HG03103 (cell line): ENCODE results near the gene TCF15.

Experiments used
- ATAC-seq: cut with Tn5 transposase; IDR thresholded peaks from one replicate; pipeline ENCODE4 v1.9.1; 2021; ENCODE audit warnings: low read depth; ENCODE audit not compliant: unreplicated experiment

TCF15 gene

DNA sequence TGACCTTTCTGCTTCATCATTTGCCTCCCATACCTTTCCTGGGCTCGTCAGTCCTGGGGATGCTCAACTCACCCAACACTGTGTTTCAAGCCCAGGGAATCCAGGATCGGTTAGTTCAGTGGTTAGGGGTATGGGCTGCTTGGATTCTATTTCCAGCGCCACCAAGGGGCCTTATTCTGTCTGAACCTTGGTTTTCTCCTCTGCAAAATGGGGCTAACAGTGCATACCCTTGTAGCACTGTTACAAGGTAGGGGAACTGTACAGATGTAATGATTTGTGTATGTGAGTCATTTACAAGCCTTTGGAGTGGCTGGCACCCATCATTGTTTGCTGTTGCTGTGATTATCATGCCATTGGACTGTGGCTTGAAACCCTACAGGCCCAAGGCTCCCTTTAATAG lies 52.0 kb downstream of the TCF15 start:
- no peak for ATAC-seq

DNA sequence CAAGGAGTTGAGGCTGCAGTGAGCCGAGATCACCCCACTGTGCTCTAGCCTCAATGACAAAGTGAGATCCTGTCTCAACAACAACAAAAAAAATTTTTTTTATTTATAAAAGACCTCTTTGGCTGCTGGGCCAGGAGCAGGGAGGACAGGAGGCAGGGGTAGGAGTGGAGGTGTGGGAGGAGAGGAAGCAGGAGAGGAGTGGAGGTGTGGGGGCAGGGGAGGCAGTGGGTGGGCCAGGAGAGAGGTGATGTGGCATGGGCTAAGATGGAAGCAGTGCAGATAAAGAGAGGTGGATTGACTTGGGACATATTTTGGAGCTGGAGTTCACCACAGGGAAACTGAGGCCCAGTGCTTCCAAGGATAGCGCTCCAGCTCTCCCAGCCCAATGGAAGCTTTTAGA lies 53.1 kb downstream of the TCF15 start:
- ATAC-seq: no peak

DNA sequence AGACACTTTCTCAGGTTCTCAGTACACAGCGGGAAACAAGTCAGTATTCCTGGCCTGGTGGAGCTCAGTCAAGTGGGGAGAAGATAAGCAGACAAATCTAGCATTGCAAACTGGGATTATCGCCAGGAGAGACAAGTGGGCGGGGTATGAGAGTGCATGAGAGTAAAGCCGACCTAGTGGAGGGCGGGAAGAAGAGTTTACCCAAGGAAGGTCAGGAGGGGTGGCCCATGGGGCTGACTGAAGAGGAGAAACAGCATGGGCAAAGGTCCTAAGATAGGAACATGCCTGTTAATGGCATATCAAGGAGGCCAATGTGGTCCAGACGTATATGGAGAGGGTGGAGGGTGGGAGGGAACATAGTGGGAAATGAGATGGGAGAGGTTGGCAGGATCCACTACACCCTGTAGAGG lies 54.1 kb downstream of the TCF15 start:
- ATAC-seq: no peak
